Endothelial cell of umbilical vein (primary cell): Measurements from ENCODE around the gene PPP1R13L. TPM values are rescaled to one million over a fixed set of nuclear protein-coding genes. Genes with fewer than 3 reads are reported as not detected.

ENCODE experiments used
- BruUV-seq: library from RNA; stranded (reverse); fragments of 400-500 nt; replicated peaks from 2 replicates; lab custom pipeline; 2021; lab: Mats Ljungman, UMichigan
- CTCF ChIA-PET: fragments of 300-600, 350-600 bp; sonication (Branson Sonifier 250); formaldehyde crosslinking; loops from one replicate; lab custom pipeline; 2021; ENCODE audit warnings: antibody characterized with exemption, inconsistent platforms; lab: Charles Lee
- POLR2A ChIA-PET: fragments of 300-600, 350-600 bp; sonication (Branson Sonifier 250); formaldehyde crosslinking; loops from one replicate; lab custom pipeline; 2021; ENCODE audit warnings: antibody characterized with exemption, inconsistent platforms; lab: Charles Lee
- DNase-seq: peaks from one replicate; pipeline ENCODE4 v3.0.0-alpha.2; 2011; ENCODE audit warnings: low read depth, low spot score
- FAIRE-seq: peaks from 2 replicates; lab custom pipeline; 2011; peaks lifted over from hg19 to GRCh38; lab: Jason Lieb, UNC
- H2AFZ ChIP-seq: 2 replicates; pipeline ENCODE4 v1.6.0; 2012; ENCODE audit warnings: low read depth, low read length, control low read depth, inconsistent platforms
- H3K27ac ChIP-seq: 2 replicates; pipeline ENCODE4 v1.5.1; 2011; ENCODE audit warnings: low read depth, mild to moderate bottlenecking, control low read depth, low read length, moderate library complexity; ENCODE audit not compliant: insufficient read depth
- H3K27me3 ChIP-seq, 2 experiments: 2 replicates each; pipeline versions ENCODE4 v1.6.0 to v1.6.1; 2011; ENCODE audit warnings: low read length in 2 of 2, mixed read lengths in 1 of 2; ENCODE audit not compliant: control insufficient read depth in 2 of 2, insufficient read depth in 2 of 2
- H3K36me3 ChIP-seq, 2 experiments: 2 replicates in 1 of 2; 3 replicates in 1 of 2; pipeline ENCODE4 v1.5.1; 2011; ENCODE audit warnings: low read length in 2 of 2, mild to moderate bottlenecking in 1 of 2, moderate library complexity in 1 of 2; ENCODE audit not compliant: control insufficient read depth in 2 of 2, insufficient read depth in 2 of 2; ENCODE audit errors: extremely low read depth in 1 of 2
- H3K4me1 ChIP-seq: 3 replicates; pipeline ENCODE4 v1.5.1; 2011; ENCODE audit warnings: mild to moderate bottlenecking, low read length; ENCODE audit not compliant: control insufficient read depth, insufficient read depth; ENCODE audit errors: extremely low read depth
- H3K4me2 ChIP-seq: 2 replicates; pipeline ENCODE4 v1.6.1; 2011; ENCODE audit warnings: low read length, control low read depth, mixed read lengths; ENCODE audit not compliant: insufficient read depth
- H3K4me3 ChIP-seq, 3 experiments: fragments of 200-600 bp in 1 of 3; sonication (generic), shearing (Covaris generic) in 1 of 3; replicated peaks in 1 of 3; 2 replicates each; pipeline ENCODE4 v1.5.1; 2011 to 2016; ENCODE audit warnings: control low read depth in 3 of 3, low read length in 3 of 3, mild to moderate bottlenecking in 2 of 3, inconsistent platforms in 1 of 3, low read depth in 1 of 3, moderate library complexity in 1 of 3; ENCODE audit not compliant: insufficient read depth in 1 of 3
- H3K79me2 ChIP-seq: 2 replicates; pipeline ENCODE4 v1.6.0; 2012; ENCODE audit warnings: low read length, inconsistent platforms; ENCODE audit not compliant: control insufficient read depth, insufficient read depth
- H3K9ac ChIP-seq: replicated peaks from 2 replicates; pipeline ENCODE3; 2011; ENCODE audit warnings: low read length, control low read depth; ENCODE audit not compliant: insufficient read depth; ENCODE audit errors: extremely low read depth
- H3K9me1 ChIP-seq: replicated peaks from 3 replicates; pipeline ENCODE4 v1.6.0; 2011; ENCODE audit warnings: mild to moderate bottlenecking, low read length; ENCODE audit not compliant: control insufficient read depth, insufficient read depth; ENCODE audit errors: extremely low read depth
- H3K9me3 ChIP-seq: replicated peaks from 2 replicates; pipeline ENCODE4 v1.5.1; 2012; ENCODE audit warnings: low read length, inconsistent platforms; ENCODE audit not compliant: control insufficient read depth, insufficient read depth
- H4K20me1 ChIP-seq: replicated peaks from 2 replicates; pipeline ENCODE3; 2011; ENCODE audit warnings: mild to moderate bottlenecking, low read length; ENCODE audit not compliant: control insufficient read depth, insufficient read depth; ENCODE audit errors: extremely low read depth
- CTCF ChIP-seq, 2 donors: IDR thresholded peaks; 1 replicate in 1 of 2; 2 replicates in 1 of 2; pipeline ENCODE4 v1.5.1; 2011; ENCODE audit warnings: low read length in 2 of 2, mild to moderate bottlenecking in 2 of 2, moderate library complexity in 2 of 2, control low read depth in 1 of 2, inconsistent platforms in 1 of 2, low read depth in 1 of 2; ENCODE audit not compliant: insufficient read depth in 1 of 2; ENCODE audit errors: extremely low read depth in 1 of 2
- JUN ChIP-seq: IDR thresholded peaks from 2 replicates; pipeline ENCODE4 v1.6.1; 2011; ENCODE audit warnings: borderline replicate concordance, low read depth; ENCODE audit not compliant: insufficient read length, insufficient read depth
- POLR2A ChIP-seq: IDR thresholded peaks from 2 replicates; pipeline ENCODE4 v1.6.1; 2012; ENCODE audit warnings: low read depth, mild to moderate bottlenecking, control low read depth, low read length
- POLR2AphosphoS5 ChIP-seq: IDR thresholded peaks from 2 replicates; pipeline ENCODE4 v1.6.1; 2012; ENCODE audit warnings: low read depth, mild to moderate bottlenecking, control low read depth, low read length, moderate library complexity; ENCODE audit not compliant: insufficient read depth
- dilution Hi-C: fragments of 300-500 bp; cut with MboI; formaldehyde crosslinking; loops from one replicate; pipeline ENCODE4 v1.15.0; 2019; ENCODE audit warnings: low sequenced_read_pairs; ENCODE audit not compliant: extremely low pct_ligation_motif_present
- intact Hi-C: fragments of 100-400 bp; cut with micrococcal nuclease; formaldehyde crosslinking; loops from one replicate; pipeline ENCODE4 v1.10.0; 2022
- polyA plus RNA-seq, 4 experiments: library from polyadenylated mRNA; depleted of rRNA in 3 of 4; stranded (reverse) in 3 of 4; unstranded in 1 of 4; fragments of >200 nt; gene quantifications; 2 replicates each; pipeline versions ENCODE4 v1.2.1 to v1.2.3, GENCODE V29; 2011 to 2012; ENCODE audit warnings: missing spikeins in 1 of 4
- total RNA-seq: library from RNA; stranded (reverse); gene quantifications from 2 replicates; pipeline ENCODE4 v1.2.3, GENCODE V29; 2021

PPP1R13L gene
- total and polyA plus RNA-seq, 2 donors (not counting 3 experiments of a cell fraction or from before 2014, with no cell fraction given): 28.5 to 77.4 TPM

- H3K4me2 ChIP-seq: no peak overlapping the region
- CTCF ChIA-PET: interaction anchor here (0.9 kb wide), 1 partner anchor 17 kb away, joined by 3 read pairs; no protein-coding TSS in a partner anchor
- H3K9ac ChIP-seq: no peak overlapping the region
These were observed 15.5 kb upstream of the PPP1R13L start for GRCh38 chr19:45420356-45420755.

GRCh38 chr19:45419895-45420294 lies 15.0 kb upstream of the PPP1R13L start:
- peaks cover 27% of the 10 kb centered on the region for H3K79me2 ChIP-seq
- no peaks in the 10 kb centered on the region for H3K9me1 ChIP-seq
- H3K4me1 ChIP-seq: peaks cover 20% of the 10 kb centered on the region
- DNase-seq (no peak), FAIRE-seq (no peak)
- dilution Hi-C loops: no loop called here
- no TSS peak for BruUV-seq
- no peak overlapping the region for H3K27ac ChIP-seq
- H3K36me3 ChIP-seq: peaks cover 2 to 11% of the 10 kb centered on the region in 2 experiments
- no peak for TF ChIP-seq POLR2A
- TF ChIP-seq POLR2AphosphoS5: no peak
- TF ChIP-seq CTCF (IDR thresholded peaks at IDR 0.05; ENCODE audit: extremely low read depth in 1 of 2, insufficient read depth in 1 of 2, low read depth in 1 of 2, low read length in 2 of 2): no peak
- no peak overlapping the region for H3K4me2 ChIP-seq
- ChIA-PET CTCF (interaction anchor here (0.9 kb wide), 1 partner anchor 17 kb away, joined by 3 read pairs; no protein-coding TSS in a partner anchor), POLR2A (interaction anchor here (0.8 kb wide), 1 partner anchor 49 kb away, joined by 3 read pairs; no protein-coding TSS in a partner anchor)
- intact Hi-C loops: no loop called here
- H3K27me3 ChIP-seq: no peaks in the 10 kb centered on the region
- H3K4me3 ChIP-seq: no peak overlapping the region
- H4K20me1 ChIP-seq: no peaks in the 10 kb centered on the region
- no peak overlapping the region for H2AFZ ChIP-seq
- no peak overlapping the region for H3K9ac ChIP-seq
- H3K9me3 ChIP-seq: no peaks in the 10 kb centered on the region

More at GRCh38 chr19:45420356-45420755, 15.5 kb upstream of the PPP1R13L start:
- H2AFZ ChIP-seq: no peak overlapping the region
- no peak for TF ChIP-seq JUN
- dilution Hi-C loops (no loop called here), intact Hi-C loops (no loop called here)
- DNase-seq (no peak), FAIRE-seq (no peak)
- peaks cover 24% of the 10 kb centered on the region for H3K4me1 ChIP-seq
- peaks cover 27% of the 10 kb centered on the region for H3K79me2 ChIP-seq
- peaks cover 2 to 11% of the 10 kb centered on the region in 2 experiments for H3K36me3 ChIP-seq
- POLR2A ChIA-PET: interaction anchor here (0.8 kb wide), 1 partner anchor 49 kb away, joined by 3 read pairs; no protein-coding TSS in a partner anchor
- no peaks in the 10 kb centered on the region for H3K27me3 ChIP-seq
- no peak overlapping the region for H3K27ac ChIP-seq
- no peak overlapping the region for H3K4me3 ChIP-seq
- H3K9me3 ChIP-seq: no peaks in the 10 kb centered on the region
- H4K20me1 ChIP-seq: no peaks in the 10 kb centered on the region
- BruUV-seq: no TSS peak
- no peaks in the 10 kb centered on the region for H3K9me1 ChIP-seq
